GM19351 (cell line): Measurements from ENCODE around the gene KIDINS220.

Experiments used
- ATAC-seq: cut with Tn5 transposase; IDR thresholded peaks from one replicate; pipeline ENCODE4 v1.9.1; 2021; ENCODE audit warnings: mild to moderate bottlenecking, moderate library complexity; ENCODE audit not compliant: unreplicated experiment

Gene KIDINS220

DNA sequence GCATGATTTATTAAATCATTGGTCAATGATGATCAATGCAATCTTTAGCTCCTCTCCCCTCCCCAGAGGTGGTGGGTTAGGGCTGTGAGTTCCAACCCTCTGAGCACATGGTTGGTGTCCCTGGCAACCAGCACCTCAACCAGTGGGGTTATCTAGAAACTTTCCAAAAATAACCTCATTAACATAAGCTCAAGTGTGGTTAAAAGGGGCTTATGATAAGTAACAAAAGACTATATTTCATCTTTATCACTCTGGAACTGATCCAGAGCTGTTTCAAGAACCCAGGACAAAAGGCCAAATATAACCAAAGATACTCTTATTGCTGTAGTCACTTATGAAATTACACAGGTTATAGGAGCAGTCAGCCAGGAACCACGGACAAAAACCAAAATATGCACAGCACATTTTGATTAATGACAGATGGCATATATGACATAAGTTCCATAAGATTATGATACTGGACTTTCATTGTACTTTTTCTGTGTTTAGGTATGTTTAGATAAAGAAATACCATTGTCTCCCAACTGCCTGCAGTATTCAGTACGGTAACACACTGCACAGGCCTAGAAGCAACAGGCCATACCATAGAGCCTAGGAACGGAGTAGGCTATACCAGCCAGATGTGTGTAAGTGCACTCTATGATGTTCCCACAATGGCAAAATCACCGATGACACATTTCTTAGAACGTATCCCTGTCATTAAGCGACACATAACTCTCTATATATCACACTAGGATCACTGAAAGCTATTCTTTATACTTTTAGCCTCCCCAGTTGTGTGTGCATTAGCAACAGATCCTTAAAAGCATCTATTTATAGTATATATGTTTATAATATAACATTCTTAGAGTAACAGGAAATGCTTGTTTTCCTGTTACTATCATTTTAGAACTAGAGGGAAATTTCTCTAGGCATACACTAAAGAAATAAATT is 31.9 kb downstream of the KIDINS220 start:
- ATAC-seq, result no peak

DNA sequence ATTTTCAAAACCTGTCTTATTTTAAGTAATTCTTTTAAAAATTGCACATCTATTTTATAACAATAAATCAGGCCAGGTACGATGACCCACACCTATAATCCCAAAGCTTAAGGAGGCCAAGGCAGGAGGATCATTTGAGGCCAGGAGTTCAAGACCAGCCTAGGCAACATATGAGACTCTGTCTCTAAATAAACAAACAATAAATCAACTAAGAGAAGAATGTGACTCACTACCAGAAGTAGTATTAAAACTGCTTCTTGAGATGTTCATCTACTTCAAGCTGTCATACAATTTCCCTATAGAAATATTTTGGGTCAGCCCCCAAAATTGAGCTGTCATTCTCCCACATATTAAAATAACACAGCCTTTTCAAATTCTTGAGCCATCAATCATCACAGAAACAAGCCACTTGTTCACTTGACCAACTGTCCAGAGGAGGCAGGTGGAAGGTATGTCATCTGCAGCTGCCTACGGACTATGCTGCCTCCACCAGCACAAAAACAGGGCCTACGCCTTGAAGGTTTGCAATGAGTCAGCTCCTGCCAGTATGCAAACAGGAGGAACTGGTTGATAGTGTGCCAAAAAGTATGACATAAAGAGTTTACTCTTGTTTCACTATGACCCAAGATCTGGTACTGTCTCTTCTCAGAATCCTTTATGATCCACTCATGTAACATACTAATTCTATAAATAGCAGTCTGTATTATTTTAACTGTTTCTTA is 33.6 kb downstream of the KIDINS220 start:
- ATAC-seq, result peak; percentile 100

DNA sequence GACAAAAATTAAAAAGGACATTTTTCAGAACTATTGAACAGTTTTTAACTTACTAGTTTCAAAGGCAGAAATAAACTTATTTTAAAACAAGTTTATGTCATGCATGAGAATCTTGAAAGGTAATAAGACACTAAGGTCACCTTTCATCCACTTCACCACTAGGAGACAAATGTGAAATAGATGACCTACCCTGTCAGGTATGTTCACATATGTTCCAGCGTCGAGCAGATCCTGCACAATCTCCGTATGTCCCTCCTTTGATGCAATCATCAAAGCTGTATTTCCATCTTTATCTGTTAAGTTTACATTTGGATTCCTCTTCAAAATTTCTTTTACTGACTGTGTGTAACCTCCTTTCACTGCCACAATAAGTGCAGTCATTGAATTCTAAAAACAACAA is 34.7 kb downstream of the KIDINS220 start:
- no peak for ATAC-seq

DNA sequence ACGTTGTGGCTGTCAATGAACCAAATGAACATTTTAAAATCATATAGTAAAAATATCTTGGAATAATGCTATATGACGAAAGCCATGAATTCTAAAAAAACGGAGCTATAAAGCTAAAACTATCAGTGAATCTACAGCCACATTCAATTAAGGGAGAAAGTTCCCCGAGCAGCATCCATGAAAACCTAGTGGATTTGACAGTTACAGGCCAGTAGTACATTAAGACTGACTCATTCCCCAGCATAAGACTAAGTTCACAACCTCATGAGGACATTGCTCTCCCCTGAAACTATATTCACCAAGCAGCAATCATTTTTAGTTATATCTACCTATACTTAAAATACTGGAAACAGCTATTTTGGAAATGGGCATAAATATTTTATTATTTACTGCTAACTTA is 36.6 kb downstream of the KIDINS220 start:
- ATAC-seq, result no peak

DNA sequence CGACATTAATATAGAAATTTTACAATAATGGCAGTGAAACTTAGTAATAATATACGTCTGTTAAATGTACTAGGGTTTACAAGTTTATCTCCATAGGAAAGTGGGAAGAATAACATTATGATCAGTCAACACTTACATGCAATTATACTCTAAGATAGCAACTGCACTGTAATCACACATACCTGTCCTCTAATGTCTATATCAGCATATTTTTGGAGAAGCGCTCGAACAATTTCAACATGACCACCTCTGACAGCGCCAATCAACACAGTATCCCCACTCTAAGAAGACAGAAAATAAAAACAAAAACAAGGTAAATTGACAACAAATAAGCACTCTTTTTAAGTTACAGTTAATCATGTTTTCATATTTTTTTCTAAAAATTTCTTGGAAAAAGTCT is 37.2 kb downstream of the KIDINS220 start:
- ATAC-seq, result no peak

DNA sequence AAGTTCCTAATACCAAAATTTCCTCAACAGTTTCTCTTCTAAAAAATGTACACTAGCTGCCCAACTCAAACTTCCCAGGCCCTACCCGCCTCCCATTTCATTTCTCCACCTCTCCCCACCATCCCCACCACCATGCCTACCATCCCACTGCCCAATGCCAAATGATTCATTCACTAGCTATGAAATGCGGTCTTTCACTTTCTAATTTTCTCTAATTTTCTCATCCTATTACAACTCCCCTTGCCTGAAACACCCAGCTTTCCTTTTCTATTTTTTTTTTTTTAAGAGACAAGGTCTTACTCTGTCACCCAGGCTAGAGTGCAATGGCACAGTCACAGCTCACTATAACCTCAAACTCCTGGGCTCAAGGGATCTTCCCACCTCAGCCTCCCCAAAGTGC is 38.4 kb downstream of the KIDINS220 start:
- ATAC-seq, result no peak

DNA sequence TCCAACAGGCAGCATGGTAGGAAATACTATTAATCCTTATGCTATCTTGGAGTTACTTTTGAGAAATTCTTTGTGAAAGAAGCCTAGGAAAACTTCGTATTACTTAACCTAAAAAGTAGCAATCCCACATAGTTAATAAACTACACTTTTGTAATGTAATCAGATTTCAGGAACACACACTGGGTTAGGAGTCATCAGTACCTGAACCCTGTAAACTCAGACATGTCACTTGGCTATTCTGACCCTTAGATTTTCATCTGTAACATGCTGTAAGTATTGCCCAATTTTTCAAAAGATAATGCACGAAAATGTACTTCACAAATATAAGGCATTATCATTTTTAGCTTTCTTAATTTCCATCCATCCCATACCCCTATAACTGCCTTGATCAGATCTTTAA is 39.0 kb downstream of the KIDINS220 start:
- no peak for ATAC-seq

DNA sequence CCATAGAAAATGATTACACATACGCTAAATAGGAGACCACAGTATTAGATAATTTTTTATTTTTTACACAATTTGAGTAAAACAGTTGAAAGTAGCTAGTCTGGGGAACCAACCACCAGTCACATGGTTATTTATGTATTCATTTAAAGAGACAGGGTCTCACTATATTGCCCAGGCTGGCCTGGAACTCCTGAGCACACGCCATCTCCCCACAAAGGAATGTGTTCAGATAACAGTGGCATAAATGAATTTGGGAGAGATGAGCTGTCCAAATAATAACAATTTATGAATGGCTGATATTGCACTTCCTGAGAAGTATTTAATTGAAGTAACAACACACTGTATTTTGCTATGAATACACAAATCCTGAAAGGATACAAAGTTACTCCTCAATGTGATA is 39.7 kb downstream of the KIDINS220 start:
- ATAC-seq, result no peak

DNA sequence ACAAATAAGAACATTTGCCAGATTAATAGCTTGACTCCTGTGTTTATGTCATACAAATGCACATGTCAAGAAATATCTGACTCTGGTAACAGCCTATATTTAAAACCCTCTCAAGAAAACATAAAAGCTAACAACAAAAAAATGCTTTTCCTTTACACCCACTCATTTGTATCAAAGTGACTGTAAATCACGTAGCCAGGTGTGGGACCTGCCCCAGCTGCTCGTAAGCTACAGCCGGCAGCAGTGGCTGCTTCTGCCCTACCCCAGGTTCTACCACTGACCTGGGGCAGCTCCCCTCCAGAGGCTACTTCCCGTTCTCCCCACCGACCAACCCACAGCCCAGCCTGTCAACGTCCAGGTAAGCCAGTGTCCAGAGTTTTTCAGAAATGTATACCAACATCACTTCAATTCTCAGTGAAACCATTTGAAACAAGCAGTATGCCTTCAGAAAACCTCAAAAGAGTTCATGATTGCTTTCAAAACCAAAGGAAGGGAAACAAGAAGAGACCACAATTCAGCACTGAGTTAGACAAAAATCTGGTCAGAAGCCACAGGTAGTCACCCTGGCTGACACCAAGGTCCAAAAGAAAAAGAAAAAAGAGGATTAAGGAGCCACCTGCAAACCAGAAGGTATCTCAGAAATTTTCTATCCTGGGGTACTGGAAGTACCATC is 40.4 kb downstream of the KIDINS220 start:
- peak; percentile 81 for ATAC-seq

DNA sequence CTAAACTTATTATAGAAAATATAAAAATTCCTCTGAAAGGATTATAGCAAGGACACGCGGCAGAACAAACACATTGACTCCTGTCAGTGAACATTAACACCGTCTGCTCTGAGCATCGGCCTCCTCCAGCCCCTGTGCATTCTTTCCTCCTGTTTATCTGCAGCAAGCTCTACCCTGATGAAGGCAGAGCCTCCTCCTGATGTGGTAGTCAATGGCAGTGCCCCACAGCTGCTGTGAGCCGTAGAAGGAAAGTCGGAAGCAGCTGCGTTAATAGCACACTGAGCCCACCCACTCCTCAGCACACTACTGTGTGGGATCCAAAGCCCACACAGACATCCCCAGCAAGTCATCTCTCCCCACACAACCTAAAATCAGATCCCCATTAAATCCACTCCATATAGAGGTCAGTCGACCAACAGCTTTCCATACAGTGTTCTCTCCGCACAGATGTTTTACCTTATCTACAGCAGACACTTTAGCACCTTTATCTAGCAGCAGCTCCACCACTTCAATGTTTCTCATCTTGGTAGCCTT is 41.0 kb downstream of the KIDINS220 start:
- no peak for ATAC-seq

DNA sequence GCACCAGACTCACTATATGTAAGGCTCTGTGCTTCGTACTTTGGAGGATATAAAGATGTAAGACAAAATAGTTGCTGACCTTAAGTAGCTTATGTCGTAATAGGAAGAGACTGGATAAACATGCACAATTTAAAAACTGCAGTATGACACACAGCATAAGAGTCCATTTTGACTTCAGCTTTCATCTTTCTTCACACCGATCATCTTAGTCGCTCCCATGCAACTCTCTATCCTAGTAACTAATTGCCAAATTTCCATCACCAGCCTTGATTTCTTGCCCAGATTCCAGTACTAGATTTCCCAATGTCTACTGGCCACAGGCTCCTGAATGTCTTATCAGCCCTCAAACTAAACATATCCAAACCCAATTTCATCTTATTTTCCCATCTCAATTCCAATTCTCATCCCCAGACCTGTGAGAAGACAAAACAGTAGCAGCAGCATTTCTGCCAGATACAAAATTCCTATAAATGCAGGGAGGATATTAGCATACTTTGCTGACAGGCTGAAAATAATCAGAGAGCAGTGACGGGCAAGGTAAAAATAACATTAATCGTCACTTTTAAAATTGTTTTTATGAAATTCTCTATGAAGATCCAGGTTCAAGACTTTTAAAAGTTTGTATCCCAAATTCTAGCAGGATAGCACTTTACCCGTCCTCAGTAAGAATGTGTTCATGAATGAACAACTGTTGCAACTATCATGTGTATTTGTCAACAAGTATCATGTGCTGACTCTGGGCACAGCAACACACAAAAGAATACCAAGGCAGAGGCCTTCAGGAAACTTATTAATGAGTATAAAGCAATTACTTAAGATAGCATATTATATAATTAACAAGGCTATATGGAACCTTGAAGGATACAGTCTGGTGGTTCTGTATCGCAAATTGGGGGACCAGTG is 42.2 kb downstream of the KIDINS220 start:
- ATAC-seq, result no peak

DNA sequence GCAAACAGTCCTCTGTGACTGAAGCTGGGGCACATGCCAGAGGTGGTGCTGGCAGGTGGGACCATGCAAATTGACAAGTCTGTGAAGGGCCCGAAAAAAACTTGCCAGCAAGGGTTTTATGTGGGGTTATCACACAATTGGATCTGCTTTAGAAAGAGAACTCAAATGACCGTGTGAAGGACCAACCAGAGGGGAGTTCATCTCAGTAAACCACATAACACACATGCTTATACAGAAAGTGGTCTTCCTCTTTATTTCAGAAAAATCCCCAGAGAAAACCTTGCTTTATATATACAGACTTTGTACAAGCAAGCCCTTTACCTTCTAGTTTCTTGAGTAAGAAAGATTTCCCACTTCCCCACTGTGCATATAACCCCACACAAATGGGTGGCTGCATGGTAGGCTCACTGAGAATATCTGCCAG is 46.7 kb downstream of the KIDINS220 start:
- ATAC-seq, result peak; percentile 49

DNA sequence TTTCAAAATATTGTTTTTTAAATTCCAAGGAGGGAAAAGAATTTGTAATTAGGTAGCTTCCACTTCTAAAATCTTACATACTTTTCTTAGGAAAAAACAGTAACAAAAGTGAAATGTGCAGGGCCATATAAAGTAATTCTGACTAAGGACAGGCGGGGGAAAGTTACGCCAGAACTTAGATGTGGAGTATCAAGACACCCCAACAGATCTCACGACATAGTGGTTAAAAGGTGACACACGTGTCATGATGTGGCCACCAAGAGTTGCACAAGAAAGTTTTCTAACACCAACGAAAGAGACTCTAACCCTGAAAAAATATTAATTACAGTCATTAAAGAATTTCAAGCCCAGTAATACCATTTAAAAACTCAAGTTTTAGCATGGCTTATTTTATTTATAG is 51.0 kb downstream of the KIDINS220 start:
- no peak for ATAC-seq

DNA sequence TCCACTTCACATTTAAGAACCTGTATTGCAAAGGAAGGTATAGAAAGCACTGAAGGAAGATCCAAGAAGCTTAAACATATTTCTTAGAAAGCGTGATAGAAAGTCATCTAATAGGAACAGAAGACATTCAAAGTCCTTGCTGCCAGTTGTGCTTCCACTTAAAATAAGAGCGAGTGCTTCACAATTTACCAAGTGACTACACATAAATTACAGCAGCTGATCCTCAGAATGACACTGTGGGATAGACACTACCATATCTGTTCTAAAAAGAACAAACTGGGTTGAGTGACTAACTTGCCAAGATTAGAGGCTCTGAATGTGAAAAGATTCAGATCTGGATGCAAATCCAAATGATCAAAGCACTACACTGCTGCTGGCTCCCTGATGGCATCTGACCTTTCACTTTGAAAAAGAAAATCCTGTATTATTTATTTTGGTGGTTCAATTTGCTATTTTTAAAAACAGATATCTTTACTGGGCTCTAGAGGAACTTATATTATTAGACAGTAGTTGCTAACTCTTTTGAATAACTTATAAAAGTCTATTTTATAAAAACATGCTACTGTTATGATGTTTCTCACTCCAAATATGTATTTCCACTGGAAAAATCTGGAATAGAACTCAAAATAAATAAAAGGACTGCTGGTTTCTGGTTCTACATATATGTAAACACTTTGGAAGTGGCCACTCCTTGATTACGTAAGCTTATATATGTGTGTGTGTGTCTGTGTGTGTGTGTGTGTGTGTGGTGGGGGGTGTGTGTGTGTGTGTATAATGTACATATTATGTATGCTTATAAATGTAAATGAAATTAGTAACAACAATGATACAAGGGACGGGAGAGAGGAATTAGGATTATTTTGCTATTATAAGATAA is 57.4 kb downstream of the KIDINS220 start:
- no peak for ATAC-seq

DNA sequence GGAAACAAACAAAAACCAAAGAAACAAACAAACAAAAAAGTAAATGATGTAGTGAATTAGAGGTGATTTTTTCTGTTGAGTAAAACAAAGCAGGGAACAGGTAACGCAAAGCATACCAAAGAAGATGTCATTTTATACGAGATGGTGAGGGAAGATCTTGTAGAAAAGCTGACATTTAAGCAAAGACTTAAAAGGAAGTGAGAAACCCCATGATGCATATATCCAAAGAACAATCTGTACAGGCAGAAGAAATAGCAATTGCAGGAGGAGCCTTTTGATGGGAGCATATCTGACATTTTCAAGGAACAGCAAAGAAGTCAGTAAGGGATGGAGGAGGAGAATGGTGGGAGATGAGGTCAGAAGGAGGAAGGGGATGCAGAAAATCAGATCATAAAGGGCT is 63.0 kb downstream of the KIDINS220 start:
- no peak for ATAC-seq

DNA sequence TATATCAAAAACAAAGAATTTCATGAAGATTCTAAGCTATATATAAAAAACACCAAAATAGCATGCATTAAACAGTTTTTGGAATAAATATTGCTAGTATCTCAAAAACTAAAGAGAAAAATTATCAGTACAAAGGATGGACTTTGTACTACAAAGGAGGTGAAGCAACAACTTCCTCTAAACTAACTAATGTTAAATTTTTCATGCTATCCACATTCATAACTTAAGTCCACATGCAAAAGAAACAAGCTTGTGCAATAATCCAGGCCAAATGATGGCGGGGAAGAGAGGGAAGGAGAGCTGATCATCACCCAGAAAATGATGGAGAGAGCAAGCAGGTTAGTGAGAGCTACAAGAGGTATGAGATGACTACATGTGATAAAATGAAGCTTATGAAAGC is 70.1 kb downstream of the KIDINS220 start:
- ATAC-seq, result no peak

DNA sequence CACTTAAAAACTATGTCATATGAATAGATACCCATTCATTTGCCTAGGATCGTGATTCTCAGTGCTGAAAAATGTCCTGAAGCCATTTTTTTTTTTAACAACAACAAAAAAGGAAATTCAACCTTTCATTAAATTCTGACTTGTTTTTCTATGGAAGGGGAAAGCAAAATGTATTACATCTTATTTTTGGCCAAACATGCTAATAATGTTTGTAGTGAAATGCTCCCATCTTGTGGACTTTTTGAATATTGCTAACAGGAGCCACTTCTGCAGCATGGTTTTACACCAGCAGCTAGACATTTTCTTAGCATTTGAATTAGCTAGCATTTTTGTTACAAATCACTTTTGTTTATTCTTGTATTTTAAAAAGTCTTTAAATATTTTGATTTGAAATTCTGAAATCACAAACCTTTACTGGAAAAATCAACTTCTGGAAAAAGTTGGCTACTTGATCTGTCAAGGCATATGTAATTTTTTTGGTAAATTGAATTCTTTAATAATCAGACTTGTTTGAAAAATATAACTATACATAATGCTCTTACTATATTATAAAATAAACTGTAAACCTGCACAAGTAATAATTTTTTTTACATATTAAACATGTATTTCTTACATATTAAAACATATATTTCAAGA is 75.8 kb downstream of the KIDINS220 start:
- ATAC-seq, result no peak

DNA sequence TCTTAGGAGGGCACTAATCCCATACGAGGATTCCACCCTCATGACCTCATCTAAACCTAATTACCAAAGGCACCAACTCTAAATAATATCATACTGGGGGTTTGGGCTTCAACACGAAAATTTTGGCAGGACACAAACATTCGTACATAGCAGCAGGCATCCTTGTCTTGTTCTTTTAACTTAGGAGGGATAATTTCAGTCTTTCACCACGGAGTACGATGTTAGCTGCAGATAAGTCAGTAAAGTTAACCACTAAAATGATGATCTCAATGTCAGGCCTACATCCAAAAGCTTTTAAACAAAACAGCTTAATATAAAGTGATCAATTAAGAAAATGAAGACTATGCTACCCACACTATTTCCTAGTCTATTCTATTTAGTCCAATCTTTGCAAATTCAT is 80.7 kb downstream of the KIDINS220 start:
- no peak for ATAC-seq

DNA sequence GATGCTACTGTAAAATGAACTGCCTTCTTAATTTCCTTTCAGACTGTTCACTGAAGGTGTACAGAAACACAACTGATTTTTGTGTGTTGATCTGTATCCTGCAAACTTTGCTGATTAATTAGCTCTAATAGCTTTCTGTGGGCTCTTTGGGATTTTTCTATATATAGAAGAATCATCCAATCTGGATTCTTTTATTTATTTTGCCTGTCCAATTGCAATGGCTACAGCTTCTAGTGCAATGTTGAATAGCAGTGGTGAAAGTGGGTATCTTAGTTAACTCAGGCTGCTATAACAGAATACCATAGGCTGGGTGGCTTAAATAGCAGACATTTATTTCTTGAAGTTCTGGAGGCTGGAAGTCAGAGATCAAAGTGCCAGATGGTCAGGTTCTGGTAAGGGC is 81.2 kb downstream of the KIDINS220 start:
- no peak for ATAC-seq
